Hematopoietic multipotent progenitor cell treated with erythropoietin and hydrocortisone succinate and interleukin-3 and kit ligand, for 4 days (in vitro differentiated cells): ENCODE results near the gene MUC4.
"Not testable (repeated sequence)": the region's sequence is repeated elsewhere in the genome, so short reads cannot be mapped to it uniquely, and the experiment has no call there.

Experiments
- DNase-seq: peaks from one replicate; pipeline ENCODE4 v3.0.0-alpha.2; 2015

The MUC4 gene

DNA sequence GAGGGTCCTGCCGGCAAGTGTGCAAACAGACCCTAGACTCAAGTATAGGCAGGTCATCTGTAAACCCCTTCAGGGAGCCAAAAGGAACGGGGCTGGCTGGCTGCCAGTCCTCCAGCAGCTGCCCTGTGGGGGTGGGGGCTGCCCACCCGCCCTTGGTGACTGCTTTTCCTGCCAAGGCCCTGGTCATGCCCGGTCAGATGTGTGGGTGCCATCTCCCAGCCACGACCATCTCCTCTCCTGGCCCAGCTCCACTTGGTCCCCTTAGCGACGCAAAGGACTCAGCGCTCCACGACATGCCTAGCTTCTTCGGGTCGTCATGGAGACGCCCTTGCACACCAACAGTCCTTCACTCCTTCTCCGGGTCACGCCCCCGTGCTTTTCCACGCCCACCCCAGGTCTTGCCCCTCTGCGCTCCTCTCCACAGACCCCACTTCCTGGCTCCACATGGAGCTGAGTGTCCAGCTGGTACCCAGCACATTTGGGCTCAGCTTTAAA, 2.4 kb downstream of the MUC4 start:
- DNase-seq = no peak

GRCh38 chr3:195808741-195809290, 2.9 kb downstream of the MUC4 start:
- DNase-seq = no peak

DNA sequence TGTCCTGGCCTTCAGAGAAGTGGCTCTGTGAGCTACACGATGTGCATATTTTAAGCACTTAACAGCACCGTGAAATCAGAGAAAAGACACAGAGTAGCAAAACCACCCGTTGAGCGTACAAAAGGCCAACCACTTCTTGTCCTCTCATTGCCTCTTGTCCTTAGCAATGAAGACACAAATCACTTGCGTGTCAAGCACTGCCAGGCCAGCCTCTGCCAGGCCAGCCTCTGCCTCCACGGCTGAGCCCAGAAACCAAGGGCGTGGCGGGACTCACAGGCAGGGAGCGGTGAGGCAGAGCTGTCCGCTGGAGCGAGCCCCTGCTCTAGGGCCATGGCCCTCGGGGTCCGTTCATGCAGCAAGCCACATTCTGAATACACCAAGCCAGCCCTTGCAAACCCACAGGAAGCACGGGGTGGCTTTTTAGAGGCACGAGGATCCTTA, 4.0 kb downstream of the MUC4 start:
- DNase-seq = no peak

GRCh38 chr3:195806916-195807231, 4.9 kb downstream of the MUC4 start:
- no peak for DNase-seq

DNA sequence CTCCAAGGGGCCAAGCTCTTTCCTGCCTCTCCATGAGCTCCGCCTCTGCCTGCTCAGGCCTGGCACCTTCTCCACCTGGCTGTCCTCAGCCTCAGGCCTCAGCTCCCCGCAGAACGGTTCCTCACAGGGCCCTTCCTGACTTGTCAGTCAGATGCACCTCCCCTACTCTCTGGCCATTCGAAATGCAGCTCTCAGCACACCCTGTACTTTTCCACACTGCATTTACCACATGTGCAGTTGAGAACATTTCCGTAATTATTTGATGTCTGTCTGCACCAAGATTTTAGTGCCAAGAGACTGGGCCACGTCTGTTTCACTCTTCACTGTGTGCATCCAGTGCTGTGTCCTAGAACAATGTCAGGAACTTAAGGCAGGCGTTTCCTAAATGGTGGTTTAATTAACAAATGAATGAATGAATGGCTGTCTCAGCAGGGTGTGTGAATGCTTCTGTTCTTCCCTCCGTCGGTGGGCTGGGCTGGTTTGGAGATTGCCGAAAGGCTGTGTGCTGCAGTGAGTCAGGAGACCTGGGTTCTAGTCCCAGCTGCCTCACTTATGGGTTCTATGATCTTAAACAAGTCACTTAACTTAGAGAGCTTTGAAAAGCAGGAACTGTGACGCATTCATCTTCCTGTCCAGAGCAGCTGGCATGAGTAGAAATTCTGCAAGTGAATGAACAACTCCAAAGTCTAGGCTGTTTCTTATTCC, 5.4 kb downstream of the MUC4 start:
- DNase-seq = peak; percentile 54

DNA sequence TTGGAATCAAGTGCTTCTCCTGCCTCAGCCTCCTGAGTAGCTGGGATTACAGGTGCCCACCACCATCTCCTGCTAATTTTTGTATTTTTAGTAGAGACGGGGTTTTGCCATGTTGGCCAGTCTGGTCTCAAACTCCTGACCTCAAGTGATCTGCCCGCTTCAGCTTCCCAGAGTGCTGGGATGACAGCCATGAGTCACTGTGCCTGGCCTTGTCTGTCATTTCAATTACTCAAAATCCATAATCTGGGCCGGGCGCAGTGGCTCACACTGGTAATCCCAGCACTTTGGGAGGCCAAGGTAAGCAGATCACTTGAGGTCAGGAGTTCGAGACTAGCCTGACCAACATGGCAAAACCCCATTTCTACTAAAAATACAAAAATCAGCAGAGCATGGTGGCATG, 6.1 kb downstream of the MUC4 start:
- not testable (repeated sequence) for DNase-seq

GRCh38 chr3:195805181-195805580, 6.5 kb downstream of the MUC4 start:
- DNase-seq = no peak

DNA sequence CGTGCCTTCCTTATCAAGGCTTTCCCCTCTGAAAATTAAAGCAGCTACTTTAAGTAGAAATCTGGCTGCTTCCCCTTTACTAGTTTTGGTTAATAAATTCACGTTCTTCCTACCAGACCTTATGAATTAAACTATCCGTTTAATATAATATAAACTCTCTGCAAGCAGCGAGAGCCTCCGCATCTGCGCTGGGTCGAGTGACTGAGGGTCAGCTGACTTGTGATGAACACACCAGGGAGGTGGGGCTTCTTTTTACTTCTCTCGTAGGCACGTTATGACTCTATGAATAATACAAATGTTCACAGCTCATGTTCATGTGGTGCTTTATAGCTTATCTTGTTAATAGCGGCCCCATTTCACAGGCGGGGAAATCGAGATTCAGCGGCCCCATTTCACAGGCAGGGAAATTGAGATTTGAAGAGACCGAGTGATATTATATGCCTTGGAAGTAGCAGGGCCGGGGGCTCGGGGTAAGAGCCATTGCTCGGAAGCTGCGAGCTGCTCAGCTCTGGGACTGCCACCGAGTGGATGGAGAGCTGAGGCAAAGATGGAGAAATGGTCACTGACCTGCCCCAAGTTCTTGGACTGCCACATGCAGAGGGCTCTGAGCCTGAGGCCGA, 8.3 kb downstream of the MUC4 start:
- no peak for DNase-seq

- DNase-seq = peak; percentile 43
Observed at GRCh38 chr3:195802795-195803194, 8.9 kb downstream of the MUC4 start.

DNA sequence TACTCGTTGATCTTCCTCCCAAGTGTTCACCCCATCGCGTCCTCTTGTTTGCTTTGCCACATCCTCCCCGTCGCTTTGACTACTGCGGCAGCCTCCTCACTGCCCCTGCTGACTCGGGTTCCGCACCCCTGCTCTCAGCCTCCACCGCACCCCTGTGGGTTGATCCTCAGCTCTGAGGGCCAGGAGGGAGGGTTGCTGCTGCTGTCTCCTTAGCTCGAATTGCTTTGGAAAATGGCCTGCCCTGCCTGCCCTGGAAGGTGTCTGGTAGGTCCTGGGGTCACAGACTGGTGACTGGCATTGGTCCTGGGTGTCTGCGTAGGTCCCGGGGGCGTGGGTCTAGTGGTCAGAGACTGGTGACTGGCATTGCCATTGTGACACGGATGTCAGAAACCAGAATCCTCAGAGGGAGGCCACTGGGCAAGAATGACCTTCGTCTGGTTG, 9.4 kb downstream of the MUC4 start:
- DNase-seq = peak; percentile 71

- DNase-seq = no peak
Observed at GRCh38 chr3:195801251-195802183, 10.2 kb downstream of the MUC4 start.

DNA sequence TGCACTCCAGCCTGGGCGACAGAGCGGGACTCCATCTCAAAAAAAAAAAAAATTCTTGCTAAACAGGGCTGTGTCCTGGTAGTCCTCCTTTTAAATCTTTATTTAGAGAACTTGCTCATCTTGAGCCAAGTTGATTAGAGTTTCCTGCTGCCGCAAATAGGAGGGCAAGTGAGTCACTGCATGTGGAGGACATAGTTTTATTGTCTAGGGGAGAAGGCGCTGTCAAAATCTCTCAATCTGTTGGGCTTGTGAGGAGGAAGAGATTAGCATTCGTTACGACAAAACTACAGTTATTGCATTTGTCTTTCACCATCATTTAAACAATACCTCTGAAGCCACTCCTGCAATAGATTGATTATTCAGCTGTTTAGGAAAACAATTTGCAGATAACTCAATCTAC, 11.5 kb downstream of the MUC4 start:
- peak; percentile 44 for DNase-seq

- DNase-seq = no peak
Observed at GRCh38 chr3:195796795-195797194, 14.9 kb downstream of the MUC4 start.

DNA sequence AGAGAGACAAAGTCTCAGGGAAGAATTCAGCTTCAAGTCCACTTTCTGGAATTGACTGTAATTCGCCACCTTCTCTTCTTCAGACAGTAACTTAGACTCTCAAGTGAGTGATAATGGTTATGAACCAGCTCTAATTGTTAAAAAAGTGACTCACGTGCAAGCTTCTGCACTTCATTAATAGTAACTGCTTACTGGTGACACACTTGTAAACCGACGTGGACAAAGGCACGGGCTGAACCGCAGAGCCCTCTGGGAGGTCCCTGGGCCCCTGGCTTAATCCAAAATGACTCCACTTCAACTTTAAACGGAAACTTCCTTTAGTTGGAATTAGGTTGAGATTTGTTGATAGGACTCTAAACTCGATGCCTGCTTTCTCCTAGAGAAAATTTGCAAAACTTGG, 17.0 kb downstream of the MUC4 start:
- no peak for DNase-seq

DNA sequence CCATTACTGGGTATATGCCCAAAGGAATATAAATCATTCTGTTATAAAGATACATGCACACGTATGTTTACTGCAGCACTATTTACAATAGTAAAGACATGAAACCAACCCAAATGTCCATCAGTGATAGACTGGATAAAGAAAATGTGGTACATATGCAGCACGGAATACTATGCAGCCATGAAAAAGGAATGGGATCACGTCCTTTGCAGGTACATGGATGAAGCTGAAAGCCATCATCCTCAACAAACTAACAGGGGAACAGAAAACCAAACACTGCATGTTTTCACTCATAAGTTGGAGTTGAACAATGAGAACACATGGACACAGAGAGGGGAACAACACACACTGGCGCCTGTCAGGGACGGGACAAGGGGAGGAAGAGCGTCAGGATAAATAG, 19.1 kb downstream of the MUC4 start:
- DNase-seq = not testable (repeated sequence)

DNA sequence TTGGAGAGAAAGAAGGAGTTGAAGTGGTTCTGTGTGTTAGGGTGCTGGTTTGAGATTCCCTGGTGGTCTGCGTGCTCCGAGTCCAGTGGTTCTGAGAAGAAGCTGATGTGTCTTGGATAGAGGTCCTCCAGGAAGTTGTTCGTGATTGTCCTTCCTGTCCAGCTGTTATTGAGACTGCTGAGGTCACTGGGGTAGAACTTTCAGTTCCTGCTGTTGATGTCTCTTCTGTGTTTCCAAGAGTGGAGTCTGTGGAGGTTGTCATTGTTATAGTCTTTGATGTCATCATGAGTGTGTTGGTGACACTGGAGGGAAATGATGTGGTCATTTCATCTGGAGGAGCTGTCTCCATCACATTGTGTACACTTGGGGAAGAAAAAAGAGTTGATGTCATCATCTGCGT, 20.8 kb downstream of the MUC4 start:
- DNase-seq = no peak

DNA sequence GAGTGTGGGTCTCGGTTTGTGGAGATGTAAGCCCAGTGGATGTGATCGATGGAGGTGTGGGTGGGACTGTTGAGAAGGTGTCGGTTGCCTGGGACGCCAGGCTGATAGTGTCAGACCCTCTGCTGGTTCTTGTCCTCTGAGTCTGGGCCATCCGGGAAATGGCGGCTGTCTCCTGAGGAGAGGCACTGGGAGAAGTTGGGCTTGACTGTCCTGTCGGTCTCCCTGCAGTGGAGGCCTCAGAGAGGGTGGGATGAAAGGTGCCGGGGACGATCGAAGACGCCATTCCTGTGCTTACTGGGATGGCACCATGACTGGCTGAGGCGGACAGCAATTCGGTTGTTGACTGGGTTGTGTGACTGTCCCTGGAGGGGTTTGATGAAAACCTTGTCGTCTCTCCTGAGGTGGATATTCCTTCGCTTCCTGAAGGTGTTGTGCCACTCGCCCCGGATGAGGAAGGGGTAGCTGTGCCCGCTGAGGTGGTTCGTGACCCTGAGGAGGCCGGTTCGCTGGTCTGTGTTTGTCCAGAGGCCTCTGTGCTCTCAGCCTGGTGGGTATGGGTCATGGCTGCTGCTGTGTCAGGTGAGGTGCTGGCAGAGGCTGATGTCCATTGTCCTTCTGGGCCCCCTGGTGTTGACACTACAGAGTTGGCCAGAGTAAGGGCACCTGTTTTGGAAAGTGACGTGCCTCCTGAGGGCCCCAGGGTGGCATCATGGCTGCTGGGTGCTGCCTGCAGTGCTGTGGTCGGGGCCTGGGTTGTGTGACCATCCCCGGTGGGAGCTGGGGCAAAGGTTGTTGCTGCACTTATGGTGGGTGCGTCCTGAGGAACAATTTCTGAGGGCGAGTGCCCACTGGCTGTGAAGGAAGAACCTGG, 22.8 kb downstream of the MUC4 start:
- DNase-seq = no peak

- DNase-seq = not testable (repeated sequence)
Observed at GRCh38 chr3:195785781-195786405, 25.8 kb downstream of the MUC4 start.

DNA sequence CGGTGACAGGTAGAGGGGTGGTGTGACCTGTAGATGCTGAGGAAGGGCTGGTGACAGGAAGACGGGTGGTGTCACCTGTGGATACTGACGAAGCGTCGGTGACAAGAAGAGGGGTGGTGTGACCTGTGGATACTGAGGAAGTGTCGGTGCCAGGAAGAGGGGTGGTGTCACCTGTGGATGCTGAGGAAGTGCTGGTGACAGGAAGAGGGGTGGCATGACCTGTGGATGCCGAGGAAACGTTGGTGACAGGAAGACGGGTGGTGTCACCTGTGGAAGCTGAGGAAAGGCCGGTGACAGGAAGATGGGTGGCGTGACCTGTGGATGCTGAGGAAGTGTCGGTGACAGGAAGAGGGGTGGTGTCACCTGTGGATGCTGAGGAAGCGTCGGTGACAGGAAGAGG, 27.7 kb downstream of the MUC4 start:
- not testable (repeated sequence) for DNase-seq

DNA sequence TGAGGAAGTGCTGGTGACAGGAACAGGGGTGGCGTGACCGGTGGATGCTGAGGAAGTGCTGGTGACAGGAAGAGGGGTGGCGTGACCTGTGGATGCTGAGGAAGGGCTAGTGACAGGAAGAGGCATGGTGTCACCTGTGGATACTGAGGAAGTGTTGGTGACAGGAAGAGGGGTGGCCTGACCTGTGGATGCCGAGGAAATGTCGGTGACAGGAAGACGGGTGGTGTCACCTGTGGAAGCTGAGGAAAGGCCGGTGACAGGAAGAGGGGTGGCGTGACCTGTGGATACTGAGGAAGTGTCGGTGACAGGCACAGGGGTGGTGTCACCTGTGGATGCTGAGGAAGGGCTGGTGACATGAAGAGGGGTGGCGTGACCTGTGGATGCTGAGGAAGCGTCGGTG, 30.5 kb downstream of the MUC4 start:
- DNase-seq = not testable (repeated sequence)

GRCh38 chr3:195777975-195778374, 33.8 kb downstream of the MUC4 start:
- DNase-seq = no peak

GRCh38 chr3:195774917-195775316, 36.8 kb downstream of the MUC4 start:
- peak; percentile 59 for DNase-seq
